ENCODE measurements around the gene HSD17B3.
A peak's percentile ranks its signal among the peaks of the same experiment; 100 is the strongest.

The HSD17B3 gene

GRCh38 chr9:96232164-96232538 is 69.8 kb downstream of the HSD17B3 start:
- DNase-seq = no peak

DNA sequence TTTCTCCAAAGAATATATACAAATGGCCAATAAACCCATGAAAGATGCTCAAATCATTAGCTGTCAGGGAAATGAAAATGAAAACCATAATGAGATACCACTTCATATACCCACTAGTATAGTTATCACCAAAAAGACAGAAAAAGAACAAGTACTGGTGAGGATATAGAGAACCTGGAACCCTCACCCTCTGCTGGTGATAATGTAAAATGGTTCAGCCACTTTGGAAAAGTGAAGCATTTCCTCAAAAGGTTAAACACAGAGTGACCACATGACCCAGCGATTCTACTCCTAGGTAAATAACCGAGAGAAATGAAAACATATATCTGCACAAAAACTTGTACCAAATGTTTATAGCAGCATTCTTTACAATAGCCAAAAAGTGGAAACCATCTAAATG is 72.0 kb downstream of the HSD17B3 start:
- no peak for DNase-seq

- no peak for DNase-seq
These were observed 79.8 kb downstream of the HSD17B3 start for GRCh38 chr9:96222132-96222531.

GRCh38 chr9:96219900-96220257 is 82.1 kb downstream of the HSD17B3 start:
- DNase-seq = no peak

GRCh38 chr9:96219026-96219899 is 82.7 kb downstream of the HSD17B3 start:
- DNase-seq = peak; percentile 30 to 46

- peak; percentile 62 to 72 for DNase-seq
These were observed 84.0 kb downstream of the HSD17B3 start for GRCh38 chr9:96217754-96218693.

GRCh38 chr9:96217294-96217707 is 84.7 kb downstream of the HSD17B3 start:
- DNase-seq = no peak

GRCh38 chr9:96216583-96216982 is 85.4 kb downstream of the HSD17B3 start:
- DNase-seq = no peak

- no peak for DNase-seq
These were observed 86.1 kb downstream of the HSD17B3 start for GRCh38 chr9:96215841-96216240.

DNA sequence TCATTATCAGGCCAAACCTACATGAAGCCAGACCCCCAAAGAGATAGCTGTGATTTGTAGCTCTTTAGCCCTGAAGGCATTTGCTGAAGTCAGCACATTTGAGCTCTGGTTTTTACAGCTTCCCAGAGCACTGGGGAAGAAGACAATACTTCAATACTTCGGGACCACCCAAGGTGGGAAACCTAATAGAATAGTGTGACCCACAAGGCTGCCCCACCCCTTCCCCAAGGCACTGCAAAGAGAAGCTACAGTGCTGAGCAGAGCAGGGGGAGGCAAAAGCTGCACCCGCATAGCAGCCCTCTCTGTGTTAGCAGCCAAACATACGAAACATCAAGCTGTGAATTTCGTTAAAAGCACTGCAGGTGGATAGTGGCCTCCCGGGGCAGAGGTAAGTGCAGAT is 87.3 kb downstream of the HSD17B3 start:
- no peak for DNase-seq

DNA sequence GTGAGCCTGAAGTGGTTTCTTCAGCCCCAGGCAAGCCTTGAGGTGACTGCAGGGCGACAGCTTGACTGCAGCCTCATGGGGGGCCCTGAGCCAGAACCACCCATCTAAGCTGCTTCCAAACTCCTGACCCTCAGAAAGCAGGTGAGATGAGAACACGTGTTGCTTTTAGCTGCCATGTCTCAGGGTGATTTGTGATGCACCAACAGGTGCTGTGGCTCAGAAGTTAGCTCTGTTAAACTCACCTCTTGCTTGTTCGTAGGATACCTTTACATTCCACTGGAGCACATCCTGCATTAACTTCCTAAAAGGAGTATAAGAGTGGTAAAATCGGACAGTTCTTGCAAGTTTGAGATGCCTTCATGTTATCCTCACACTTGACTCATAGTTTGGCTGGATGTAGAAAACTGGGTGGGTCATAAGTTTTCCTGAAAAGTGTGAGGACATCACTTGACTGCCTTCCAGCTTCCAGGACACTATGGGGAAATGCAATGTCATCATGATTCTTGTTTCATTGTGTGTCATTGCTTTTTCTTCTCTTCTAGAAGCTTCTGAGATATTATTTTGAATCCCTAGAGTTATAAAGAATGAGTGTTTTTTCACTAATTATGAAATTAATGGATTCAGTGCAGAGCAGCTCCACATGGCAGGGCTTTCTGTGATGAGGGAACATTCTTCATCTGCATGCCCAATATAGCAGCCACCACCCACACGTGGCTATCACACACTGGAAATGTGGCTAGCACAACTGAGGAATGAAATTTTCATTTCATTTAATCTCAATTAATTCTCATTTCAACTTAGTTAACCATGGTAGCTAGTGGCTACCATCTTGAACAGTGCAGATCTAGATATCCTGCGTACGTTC is 92.3 kb downstream of the HSD17B3 start:
- DNase-seq = no peak

- DNase-seq = no peak
These were observed 95.7 kb downstream of the HSD17B3 start for GRCh38 chr9:96206156-96206751.

DNA sequence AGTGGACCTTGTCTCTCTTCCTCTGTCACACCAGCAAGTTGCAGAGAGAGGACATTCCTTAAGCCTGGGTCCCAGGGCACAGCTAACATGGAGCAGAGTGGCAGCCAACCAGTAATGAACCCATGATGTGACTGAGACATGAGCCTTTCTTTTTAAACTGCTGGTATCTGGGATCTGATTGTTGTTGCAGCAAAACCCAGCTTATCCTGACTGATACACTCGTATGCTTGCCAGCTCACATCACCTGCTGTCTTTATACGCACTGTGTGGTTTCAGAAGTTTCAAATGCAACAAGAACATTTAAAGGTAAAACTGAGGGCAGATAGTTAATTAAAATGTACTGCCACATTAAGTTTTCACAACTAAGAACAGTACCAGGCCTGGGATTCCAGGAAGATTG is 97.1 kb downstream of the HSD17B3 start:
- DNase-seq = no peak

GRCh38 chr9:96203867-96204501 is 98.0 kb downstream of the HSD17B3 start:
- DNase-seq = peak in 1 of 2 donors; percentile 21

DNA sequence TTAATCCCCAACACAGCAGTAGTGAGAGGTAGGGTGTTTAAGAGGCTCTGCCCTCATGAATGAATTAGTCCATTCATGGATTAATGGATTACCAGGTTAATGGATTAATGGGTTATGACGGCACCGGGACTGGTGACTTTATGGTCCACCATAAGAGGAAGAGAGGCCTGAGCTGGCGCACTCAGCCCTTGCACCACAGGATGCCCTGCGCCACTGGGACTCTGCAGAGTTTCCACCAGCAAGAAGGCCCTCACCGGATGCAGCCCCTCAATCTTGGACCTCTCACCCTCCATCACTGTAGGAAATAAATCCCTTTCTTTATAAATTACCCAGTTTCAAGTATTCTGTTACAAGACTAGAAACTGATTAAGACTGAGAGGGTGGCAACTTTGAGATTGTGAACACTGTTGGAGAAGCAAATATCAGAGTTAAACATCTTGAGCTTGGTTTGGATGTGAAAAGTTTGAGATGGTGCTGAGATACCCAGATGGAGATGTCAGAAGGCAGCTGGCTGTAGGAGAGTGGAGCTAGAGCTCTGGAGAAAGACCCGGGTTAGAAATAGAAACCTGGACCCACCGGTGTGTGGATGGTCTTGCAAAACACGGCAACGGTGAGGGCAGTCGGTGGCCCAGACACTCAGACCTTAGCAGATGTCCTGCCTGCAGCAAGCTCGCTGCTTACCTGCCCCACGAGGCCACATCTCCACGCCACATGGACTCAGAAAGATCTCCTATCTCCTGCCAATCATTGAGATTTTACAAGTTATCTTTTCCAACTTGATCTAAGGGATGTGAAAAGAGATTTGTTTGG is 98.8 kb downstream of the HSD17B3 start:
- DNase-seq = no peak

GRCh38 chr9:96201140-96201539 is 100.8 kb downstream of the HSD17B3 start:
- DNase-seq = no peak

- DNase-seq = no peak
These were observed 103.0 kb downstream of the HSD17B3 start for GRCh38 chr9:96199006-96199405.

GRCh38 chr9:96195541-96195940 is 106.4 kb downstream of the HSD17B3 start:
- DNase-seq = no peak

DNA sequence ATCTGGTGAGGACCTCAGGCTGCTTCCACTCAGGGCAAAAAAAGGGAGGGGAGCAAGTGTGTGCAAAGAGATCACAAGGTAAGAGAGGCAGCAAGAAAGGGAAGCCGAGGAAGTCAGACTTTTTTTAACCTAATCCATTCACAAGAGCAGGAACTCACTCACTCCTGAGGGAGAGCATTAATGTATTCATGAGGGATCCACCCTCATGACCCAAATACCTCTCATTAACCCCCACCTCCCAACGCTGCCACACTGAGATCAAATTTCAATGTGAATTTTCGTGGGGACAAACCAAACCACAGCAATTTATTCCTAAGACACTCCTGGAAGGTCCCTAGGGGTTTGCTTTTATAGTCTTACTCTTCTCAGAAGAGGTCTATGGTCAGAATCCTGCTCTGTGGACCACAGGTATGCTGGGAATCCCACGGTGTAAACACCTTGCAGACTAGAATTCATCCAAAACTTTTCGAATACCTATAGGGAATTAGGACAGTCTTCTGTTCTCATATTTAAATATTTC is 108.7 kb downstream of the HSD17B3 start:
- no peak for DNase-seq

DNA sequence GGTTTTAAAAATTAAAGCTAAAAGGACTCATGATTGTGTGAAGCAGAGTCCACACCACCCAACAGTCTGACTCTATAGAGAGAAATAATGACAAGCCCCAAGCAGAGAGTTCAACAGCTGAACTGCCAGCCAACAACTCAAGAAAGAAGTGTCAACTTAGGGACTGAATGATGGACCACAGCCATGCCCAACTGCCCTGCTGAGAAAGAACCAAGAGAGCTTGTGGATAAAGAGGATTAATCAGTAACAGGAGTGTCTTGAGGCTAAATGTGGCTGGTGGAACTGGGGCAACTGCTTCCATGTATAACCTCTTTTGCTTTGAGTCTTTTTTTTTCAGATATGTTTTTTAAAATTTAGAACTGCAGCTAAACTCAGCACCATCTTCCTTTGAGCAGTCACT is 109.3 kb downstream of the HSD17B3 start:
- no peak for DNase-seq

GRCh38 chr9:96189995-96190394 is 112.0 kb downstream of the HSD17B3 start:
- DNase-seq = no peak
